ENCODE measurements around the gene BLOC1S2.
A peak's percentile ranks its signal among the peaks of the same experiment; 100 is the strongest.
"Not testable (repeated sequence)": the region's sequence is repeated elsewhere in the genome, so short reads cannot be mapped to it uniquely, and the experiment has no call there.

Gene BLOC1S2

DNA sequence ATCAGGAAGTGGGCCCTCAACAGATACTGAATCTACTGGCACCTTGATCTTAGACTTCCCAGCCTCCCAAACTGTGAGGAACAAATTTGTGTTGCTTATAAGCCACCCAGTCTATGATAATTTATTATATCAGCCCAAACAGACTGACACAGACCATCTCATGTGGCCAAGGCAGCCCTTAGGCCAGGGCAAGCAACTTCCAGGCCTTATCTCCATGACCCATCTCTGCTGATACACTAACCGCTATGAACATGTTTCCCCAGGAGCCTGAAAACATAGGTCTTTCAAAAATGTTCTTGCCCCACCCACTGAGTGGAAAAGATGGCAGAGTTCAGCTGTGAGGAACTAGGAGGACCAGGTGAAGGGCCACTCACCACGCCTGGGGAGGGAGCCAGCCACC lies 3.2 kb upstream of the BLOC1S2 start:
- no peak for DNase-seq

DNA sequence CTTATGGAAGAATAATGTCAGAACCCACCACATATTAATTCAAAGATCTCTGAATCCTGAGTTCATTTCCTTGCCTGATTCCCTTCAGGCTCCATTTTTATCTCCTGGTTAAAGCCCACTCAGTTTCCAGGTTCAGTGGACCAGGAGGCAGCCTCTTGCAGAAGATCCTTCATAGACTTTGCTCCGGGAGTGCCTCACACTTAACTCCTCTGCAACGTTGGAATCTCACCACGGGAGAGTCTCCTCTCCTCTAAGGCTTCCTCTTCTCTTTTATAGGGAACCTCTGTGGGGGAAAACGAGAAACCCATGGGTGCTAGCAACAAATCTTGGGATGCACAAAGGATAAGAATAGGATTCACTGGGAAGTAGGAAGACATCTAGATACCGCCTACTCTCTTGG lies 1.7 kb upstream of the BLOC1S2 start:
- no peak for DNase-seq

DNA sequence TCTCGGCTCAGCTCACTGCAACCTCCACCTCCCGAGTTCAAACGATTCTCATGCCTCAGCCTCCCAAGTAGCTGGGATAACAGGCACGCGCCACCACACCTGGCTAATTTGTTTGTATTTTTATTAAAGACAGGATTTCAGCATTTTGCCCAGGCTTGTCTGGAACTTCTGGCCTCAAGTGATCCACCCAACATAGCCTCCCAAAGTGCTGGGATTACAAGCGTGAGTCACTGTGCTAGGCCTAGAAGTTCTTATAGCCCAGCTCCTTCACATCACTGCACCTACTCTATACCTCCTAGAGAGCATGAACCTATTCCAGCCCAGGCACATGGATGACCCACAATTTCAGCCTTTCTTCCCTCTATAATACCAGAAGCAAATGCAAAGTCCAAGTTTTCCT lies 1.3 kb upstream of the BLOC1S2 start:
- no peak for DNase-seq

DNA sequence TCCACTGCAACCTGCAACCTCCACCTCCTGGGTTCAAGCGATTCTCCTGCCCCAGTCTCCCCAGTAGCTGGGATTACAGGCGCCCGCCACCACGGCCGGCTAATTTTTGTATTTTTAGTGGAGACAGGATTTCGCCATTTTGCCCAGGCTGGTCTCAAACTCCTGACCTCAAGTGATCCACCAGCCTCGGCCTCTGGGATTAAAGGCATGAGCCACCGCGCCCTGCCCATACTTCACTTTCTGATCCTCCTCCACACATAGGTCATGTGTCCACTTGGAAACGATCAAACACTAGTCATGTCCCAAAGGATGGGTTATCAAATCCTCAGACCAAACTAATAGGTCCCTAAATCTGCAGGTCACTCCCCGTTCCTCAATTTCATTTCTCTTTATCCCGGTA lies 1.2 kb downstream of the BLOC1S2 start:
- not testable (repeated sequence) for DNase-seq

GRCh38 chr10:100282907-100283306 lies 3.6 kb downstream of the BLOC1S2 start:
- no peak for DNase-seq

DNA sequence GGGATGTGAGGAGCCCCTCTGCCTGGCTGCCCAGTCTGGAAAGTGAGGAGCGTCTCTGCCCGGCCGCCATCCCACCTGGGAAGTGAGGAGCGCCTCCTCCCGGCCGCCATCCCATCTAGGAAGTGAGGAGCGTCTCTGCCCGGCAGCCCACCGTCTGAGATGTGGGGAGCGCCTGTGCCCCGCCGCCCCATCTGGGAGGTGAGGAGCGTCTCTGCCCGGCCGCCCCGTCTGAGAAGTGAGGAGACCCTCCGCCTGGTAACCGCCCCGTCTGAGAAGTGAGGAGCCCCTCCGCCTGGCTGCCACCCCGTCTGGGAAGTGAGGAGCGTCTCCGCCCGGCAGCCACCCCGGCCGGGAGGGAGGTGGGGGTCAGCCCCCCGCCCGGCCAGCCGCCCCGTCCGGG lies 9.5 kb downstream of the BLOC1S2 start:
- not testable (repeated sequence) for DNase-seq

DNA sequence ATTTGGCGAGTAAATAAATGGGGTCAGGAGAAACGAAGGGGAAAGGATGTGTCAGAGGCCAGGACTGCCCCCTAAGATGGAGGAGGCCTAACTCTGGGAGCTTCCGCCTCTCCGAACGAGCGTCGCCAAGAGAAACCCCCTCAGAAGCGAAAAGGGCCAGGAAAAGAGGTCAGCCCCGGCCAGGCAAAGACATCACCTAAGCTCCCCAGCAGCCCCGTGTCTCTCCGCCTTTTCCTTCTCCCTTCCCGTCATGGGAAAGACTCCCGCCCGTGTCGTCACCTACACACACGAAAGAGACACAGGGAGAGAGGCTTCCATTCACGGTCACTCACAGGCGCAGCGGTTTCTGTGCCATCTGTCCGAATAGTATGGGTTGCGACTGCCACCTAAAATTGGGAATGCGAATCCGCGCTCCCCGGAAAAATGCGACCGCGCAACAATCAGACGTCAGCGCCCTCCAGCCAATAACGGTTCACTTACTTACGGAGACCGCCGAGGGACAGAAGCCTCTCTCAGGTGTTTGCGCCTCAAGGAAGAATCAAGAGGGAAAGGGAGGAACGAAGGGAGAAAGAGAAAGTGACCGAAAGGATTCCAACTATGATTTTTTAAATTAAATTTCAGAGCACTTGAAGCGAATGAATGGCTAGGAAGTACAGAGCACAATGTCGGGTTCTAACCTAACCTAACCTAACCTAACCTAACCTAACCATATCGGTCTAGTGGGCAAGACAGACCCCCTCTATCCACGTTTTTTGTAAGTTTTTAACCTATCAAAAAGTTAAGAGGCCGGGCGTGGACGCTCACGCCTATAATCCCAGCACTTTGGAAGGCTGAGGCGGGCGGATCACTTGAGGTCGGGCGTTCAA lies 19.0 kb downstream of the BLOC1S2 start, which contains the start of gene CWF19L1:
TSS of gene CWF19L1 (minus strand) at position 400 of the 866 bp plus-strand sequence. CDS start at position 355, 45 bp downstream.
- peak; percentile 63 for DNase-seq

DNA sequence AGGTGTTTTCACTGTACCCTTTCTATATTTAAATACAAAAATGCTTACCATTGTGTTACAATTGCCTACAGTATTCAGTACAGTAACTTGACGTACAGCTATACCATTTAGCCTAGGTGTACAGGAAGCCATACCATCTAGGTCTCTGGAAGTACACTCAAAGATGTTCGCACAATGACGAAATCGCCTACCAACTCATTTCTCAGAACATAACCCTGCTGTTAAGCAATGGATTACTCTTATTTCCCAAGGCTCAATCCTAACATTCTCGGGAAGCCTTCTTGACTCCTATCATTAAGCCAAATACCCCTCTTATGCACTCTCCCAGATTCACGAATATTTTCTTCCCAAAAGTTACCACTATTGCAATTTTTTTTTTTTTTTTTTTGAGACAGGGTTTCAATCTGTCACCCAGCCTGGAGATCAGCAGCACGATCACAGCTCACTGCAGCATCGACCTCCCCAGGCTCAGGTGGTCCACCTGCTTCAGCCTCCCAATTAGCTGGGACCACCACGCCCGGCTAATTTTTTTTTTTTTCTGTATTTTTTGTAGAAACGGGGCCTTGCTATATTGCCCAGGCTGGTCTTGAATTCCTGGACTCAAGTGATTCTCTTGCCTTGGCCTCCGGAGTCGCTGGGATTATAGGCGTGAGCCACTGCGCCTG lies 20.5 kb downstream of the BLOC1S2 start:
- no peak for DNase-seq

GRCh38 chr10:100254191-100254590 lies 32.3 kb downstream of the BLOC1S2 start:
- no peak for DNase-seq

GRCh38 chr10:100253041-100253440 lies 33.4 kb downstream of the BLOC1S2 start:
- DNase-seq = no peak

DNA sequence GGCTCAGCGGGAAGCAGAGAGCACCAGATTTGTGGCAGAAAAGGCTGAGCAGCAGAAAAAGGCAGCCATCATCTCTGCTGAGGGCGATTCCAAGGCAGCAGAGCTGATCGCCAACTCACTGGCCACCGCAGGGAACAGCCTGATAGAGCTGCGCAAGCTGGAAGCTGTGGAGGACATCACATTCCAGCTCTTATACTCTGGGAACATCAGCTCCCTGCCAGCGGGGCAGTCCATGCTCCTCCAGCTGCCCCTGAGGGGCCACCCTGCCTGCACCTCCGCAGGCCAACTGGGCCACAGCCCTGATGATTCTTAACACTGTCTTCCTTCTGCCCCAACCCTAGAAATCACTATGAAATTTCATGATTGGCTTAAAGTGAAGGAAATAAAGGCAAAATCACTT lies 37.7 kb downstream of the BLOC1S2 start:
- no peak for DNase-seq

GRCh38 chr10:100245484-100246220 lies 40.8 kb downstream of the BLOC1S2 start:
- no peak for DNase-seq

DNA sequence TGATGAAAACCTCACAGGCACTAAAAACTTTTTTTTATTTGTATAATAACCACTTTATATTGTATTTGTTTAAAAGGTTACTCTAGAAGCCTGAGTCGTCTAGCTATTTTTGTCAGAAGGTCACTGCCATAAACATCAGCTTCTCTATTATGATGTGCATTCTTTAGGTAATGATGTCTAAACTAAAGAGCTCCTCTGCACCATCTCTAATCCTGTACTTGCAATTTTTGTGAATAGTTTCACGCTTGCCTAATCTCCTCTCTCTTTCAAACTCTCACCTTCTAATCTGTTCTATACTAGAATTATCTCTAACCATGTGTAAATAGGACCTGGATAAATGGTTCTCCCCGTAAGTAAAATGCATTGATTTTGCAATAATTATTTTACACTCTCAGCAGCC lies 46.6 kb downstream of the BLOC1S2 start:
- no peak for DNase-seq

DNA sequence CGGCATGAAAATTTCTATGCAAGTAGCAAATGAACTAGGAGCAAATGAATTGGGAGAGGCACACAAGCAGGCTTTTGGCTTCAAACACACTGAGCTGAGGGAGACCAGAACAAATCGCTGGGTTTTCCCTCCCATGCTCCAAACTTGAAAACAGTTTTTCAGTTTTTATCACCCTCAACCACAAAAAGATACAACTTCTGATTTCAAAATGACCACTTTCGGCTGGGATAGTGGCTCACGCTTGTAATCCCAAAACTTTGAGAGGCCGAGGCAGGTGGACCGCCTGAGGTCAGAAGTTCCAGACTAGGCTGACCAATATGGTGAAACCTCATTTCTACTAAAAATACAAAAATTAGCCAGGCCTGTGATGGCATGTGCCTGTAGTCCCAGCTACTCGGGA lies 48.1 kb downstream of the BLOC1S2 start:
- DNase-seq = no peak

DNA sequence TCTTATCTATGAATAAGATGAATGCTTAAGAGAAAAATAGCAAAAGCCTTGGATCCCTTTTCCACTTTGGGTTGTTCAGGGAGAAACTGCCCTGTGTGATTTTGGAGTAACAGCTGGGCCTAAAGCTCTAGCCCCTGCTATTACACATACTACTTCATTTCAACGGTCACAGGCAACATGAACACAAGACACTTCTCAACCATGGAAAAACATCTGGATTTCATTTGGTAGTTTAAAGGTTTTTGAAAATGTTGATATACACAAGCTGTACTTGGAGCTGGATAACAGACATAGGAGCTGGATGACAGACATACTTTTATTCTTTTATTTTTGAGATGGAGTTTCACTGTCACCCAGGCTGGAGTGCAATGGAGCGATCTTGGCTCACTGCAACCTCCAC lies 54.4 kb downstream of the BLOC1S2 start:
- no peak for DNase-seq

GRCh38 chr10:100229819-100230422 lies 56.6 kb downstream of the BLOC1S2 start:
- no peak for DNase-seq

GRCh38 chr10:100223879-100224278 lies 62.6 kb downstream of the BLOC1S2 start:
- DNase-seq = no peak

Measured in activated T-cell treated with anti-CD3 and anti-CD28 coated beads for 4 hours (primary cell).